NOMO-1 (cell line): ENCODE results near the gene LDLRAD4.
"Not testable (repeated sequence)": the region's sequence is repeated elsewhere in the genome, so short reads cannot be mapped to it uniquely, and the experiment has no call there.

ENCODE experiments used
- DNase-seq, 2 experiments: peaks; one replicate each; lab custom pipeline; 2025; ENCODE audit not compliant: unreplicated experiment in 2 of 2; lab: John Stamatoyannopoulos, UW

LDLRAD4 gene

GRCh38 chr18:13474336-13474735 lies 255.8 kb downstream of the LDLRAD4 start:
- no peak for DNase-seq

GRCh38 chr18:13474907-13475545 lies 256.5 kb downstream of the LDLRAD4 start:
- DNase-seq = no peak

GRCh38 chr18:13476312-13476711 lies 257.8 kb downstream of the LDLRAD4 start:
- DNase-seq = not testable (repeated sequence)

GRCh38 chr18:13477147-13477683 lies 258.7 kb downstream of the LDLRAD4 start:
- no peak for DNase-seq

- no peak for DNase-seq
Measured at GRCh38 chr18:13480571-13481255, 262.2 kb downstream of the LDLRAD4 start.

GRCh38 chr18:13481331-13481730 lies 262.8 kb downstream of the LDLRAD4 start:
- no peak for DNase-seq

GRCh38 chr18:13481820-13482617 lies 263.5 kb downstream of the LDLRAD4 start:
- DNase-seq = no peak

GRCh38 chr18:13482618-13482945 lies 264.0 kb downstream of the LDLRAD4 start:
- no peak for DNase-seq

GRCh38 chr18:13483316-13484270 lies 265.0 kb downstream of the LDLRAD4 start:
- DNase-seq = no peak

GRCh38 chr18:13485182-13485581 lies 266.6 kb downstream of the LDLRAD4 start:
- DNase-seq = no peak

- no peak for DNase-seq
Measured at GRCh38 chr18:13485604-13486003, 267.0 kb downstream of the LDLRAD4 start.

- DNase-seq = no peak
Measured at GRCh38 chr18:13486284-13486683, 267.7 kb downstream of the LDLRAD4 start.

- DNase-seq = no peak
Measured at GRCh38 chr18:13486686-13487085, 268.1 kb downstream of the LDLRAD4 start.

- DNase-seq = no peak
Measured at GRCh38 chr18:13487237-13487636, 268.7 kb downstream of the LDLRAD4 start.

GRCh38 chr18:13488281-13488929 lies 269.8 kb downstream of the LDLRAD4 start:
- DNase-seq = no peak

GRCh38 chr18:13489303-13489702 lies 270.7 kb downstream of the LDLRAD4 start:
- not testable (repeated sequence) for DNase-seq

- no peak for DNase-seq
Measured at GRCh38 chr18:13491138-13491537, 272.6 kb downstream of the LDLRAD4 start.

GRCh38 chr18:13492314-13492713 lies 273.8 kb downstream of the LDLRAD4 start:
- DNase-seq = no peak

GRCh38 chr18:13493079-13493478 lies 274.5 kb downstream of the LDLRAD4 start:
- no peak for DNase-seq

- no peak for DNase-seq
Measured at GRCh38 chr18:13493725-13494124, 275.2 kb downstream of the LDLRAD4 start.
